GM19438 (cell line): ENCODE results near the gene IFI27L1.
"Not testable (repeated sequence)": the region's sequence is repeated elsewhere in the genome, so short reads cannot be mapped to it uniquely, and the experiment has no call there.

ENCODE experiments used
- ATAC-seq: cut with Tn5 transposase; IDR thresholded peaks from one replicate; pipeline ENCODE4 v1.9.1; 2021; ENCODE audit warnings: low read depth; ENCODE audit not compliant: unreplicated experiment

The IFI27L1 gene

GRCh38 chr14:94047581-94047980 is 33.5 kb upstream of the IFI27L1 start:
- no peak for ATAC-seq

GRCh38 chr14:94048691-94049624 is 32.2 kb upstream of the IFI27L1 start:
- ATAC-seq: no peak

- ATAC-seq: no peak
Measured at GRCh38 chr14:94049625-94050023, 31.5 kb upstream of the IFI27L1 start.

- no peak for ATAC-seq
Measured at GRCh38 chr14:94050231-94050880, 30.8 kb upstream of the IFI27L1 start.

GRCh38 chr14:94051115-94051514 is 30.0 kb upstream of the IFI27L1 start:
- ATAC-seq: no peak

- no peak for ATAC-seq
Measured at GRCh38 chr14:94051779-94052178, 29.3 kb upstream of the IFI27L1 start.

GRCh38 chr14:94052199-94052598 is 28.9 kb upstream of the IFI27L1 start:
- no peak for ATAC-seq

GRCh38 chr14:94052662-94053061 is 28.4 kb upstream of the IFI27L1 start:
- ATAC-seq: no peak

GRCh38 chr14:94054401-94054800 is 26.7 kb upstream of the IFI27L1 start:
- no peak for ATAC-seq

- ATAC-seq: no peak
Measured at GRCh38 chr14:94054936-94055335, 26.2 kb upstream of the IFI27L1 start.

- no peak for ATAC-seq
Measured at GRCh38 chr14:94056579-94057308, 24.4 kb upstream of the IFI27L1 start.

GRCh38 chr14:94058128-94058673 is 22.9 kb upstream of the IFI27L1 start:
- ATAC-seq: no peak

- ATAC-seq: no peak
Measured at GRCh38 chr14:94058674-94059138, 22.4 kb upstream of the IFI27L1 start.

- ATAC-seq: no peak
Measured at GRCh38 chr14:94059998-94060397, 21.1 kb upstream of the IFI27L1 start.

- ATAC-seq: no peak
Measured at GRCh38 chr14:94062344-94062940, 18.7 kb upstream of the IFI27L1 start.

GRCh38 chr14:94066089-94066676 is 14.9 kb upstream of the IFI27L1 start:
- no peak for ATAC-seq

- not testable (repeated sequence) for ATAC-seq
Measured at GRCh38 chr14:94072076-94072475, 9.0 kb upstream of the IFI27L1 start.

- no peak for ATAC-seq
Measured at GRCh38 chr14:94074534-94074933, 6.6 kb upstream of the IFI27L1 start.

GRCh38 chr14:94075008-94075407 is 6.1 kb upstream of the IFI27L1 start:
- no peak for ATAC-seq
